Aorta (tissue), 5 donors: ENCODE results near the gene SDF4. TPM values are rescaled to one million over a fixed set of nuclear protein-coding genes. Genes with fewer than 3 reads are reported as not detected.

Source experiments
- ATAC-seq: fragments of 200-7000 bp; cut with Tn5 transposase; one replicate; pipeline ENCODE4 v1.9.1; 2022; ENCODE audit warnings: moderate library complexity; ENCODE audit not compliant: low FRiP score
- DNase-seq, 2 donors: peaks; one replicate each; pipeline ENCODE4 v3.0.0-alpha.2; 2020
- H3K27ac ChIP-seq, 2 donors: one replicate each; pipeline ENCODE4 v1.5.1; 2013; ENCODE audit warnings: low read length in 2 of 2, mild to moderate bottlenecking in 2 of 2, moderate library complexity in 2 of 2, control low read depth in 1 of 2, inconsistent platforms in 1 of 2, low read depth in 1 of 2
- H3K27me3 ChIP-seq, 2 donors: one replicate each; pipeline ENCODE4 v1.6.1; 2013; ENCODE audit warnings: control low read depth in 1 of 2, low read length in 1 of 2, mild to moderate bottlenecking in 1 of 2, moderate library complexity in 1 of 2; ENCODE audit not compliant: insufficient read depth in 2 of 2, control insufficient read depth in 1 of 2
- H3K36me3 ChIP-seq, 2 donors: one replicate each; pipeline ENCODE4 v1.6.1; 2013; ENCODE audit warnings: control low read depth in 1 of 2, low read length in 1 of 2, mild to moderate bottlenecking in 1 of 2; ENCODE audit not compliant: insufficient read depth in 2 of 2, control insufficient read depth in 1 of 2
- H3K4me1 ChIP-seq, 2 donors: one replicate each; pipeline ENCODE4 v1.6.1; 2013; ENCODE audit warnings: low read length in 2 of 2, control low read depth in 1 of 2, mild to moderate bottlenecking in 1 of 2, moderate library complexity in 1 of 2; ENCODE audit not compliant: insufficient read depth in 2 of 2, control insufficient read depth in 1 of 2
- H3K4me3 ChIP-seq, 2 donors: one replicate each; pipeline ENCODE4 v1.5.1; 2013; ENCODE audit warnings: low read length in 2 of 2, control low read depth in 1 of 2, mild to moderate bottlenecking in 1 of 2
- H3K9me3 ChIP-seq: one replicate; pipeline ENCODE4 v1.6.1; 2013; ENCODE audit warnings: mild to moderate bottlenecking, low read length; ENCODE audit not compliant: control insufficient read depth
- WGBS, 2 donors: extraction: QIAGEN DNeasy Blood & Tissue Kit; methylation state at CpG; one replicate each; pipeline ENCODE4 v1.1.7; 2013; 5-methylcytosine and 5-hydroxymethylcytosine counted together
- intact Hi-C, 2 donors: fragments of 100-400 bp; cut with DNase I; formaldehyde crosslinking; loops; one replicate each; pipeline versions ENCODE4 v1.14.2 to v1.15.0; 2022
- polyA plus RNA-seq, 2 donors: library from polyadenylated mRNA; stranded (reverse); fragments of 200-250 nt; gene quantifications; one replicate each; pipeline ENCODE4 v1.2.3, GENCODE V29; 2013
- total RNA-seq, 2 donors: library from RNA; stranded (reverse); fragmentation: NEBNext Ultra II Directional; extraction: Animal tissue kit (Norgen Biotek cat#: 25700); gene quantifications; one replicate each; pipeline ENCODE4 v1.2.1, GENCODE V29; 2021
- donor health status: healthy with polysubstance abuse.
- donor health status: Bipolar disorder and iron deficiency.
- donor health status: DM: no; HTN: no; CAD: no.
- donor health status: DM: no; HTN: no; CAD: no.
- donor health status: DM: yes; HTN: yes; CAD: no.

Gene SDF4
- total and polyA plus RNA-seq, 4 donors, result 73.3 to 158 (median 139) TPM

GRCh38 chr1:1227386-1227785 is 4.4 kb downstream of the SDF4 start:
- DNase-seq, result no peak
- no peak overlapping the region for H3K27ac ChIP-seq
- no peaks in the 10 kb centered on the region for H3K4me1 ChIP-seq
- peaks cover 0 to 13% of the 10 kb centered on the region in 2 donors for H3K36me3 ChIP-seq
- intact Hi-C loops, result no loop called here
- no peak for ATAC-seq
- no peaks in the 10 kb centered on the region for H3K9me3 ChIP-seq
- H3K27me3 ChIP-seq, result no peaks in the 10 kb centered on the region
- H3K4me3 ChIP-seq, result no peak overlapping the region
- 94 to 95% methylated on average over 25 of the region's 25 CpGs for WGBS, 2 donors

GRCh38 chr1:1226566-1227362 is 5.0 kb downstream of the SDF4 start:
- Histone ChIP-seq H3K4me1 (no peaks in the 10 kb centered on the region), H3K27ac (no peak overlapping the region), H3K4me3 (no peak overlapping the region), H3K36me3 (peaks cover 0 to 13% of the 10 kb centered on the region in 2 donors), H3K27me3 (no peaks in the 10 kb centered on the region), H3K9me3 (no peaks in the 10 kb centered on the region)
- no peak for ATAC-seq
- no peak for DNase-seq
- WGBS, 2 donors, result 92% methylated on average over 44 of the region's 44 CpGs
- intact Hi-C loops, result no loop called here

GRCh38 chr1:1225913-1226312 is 5.9 kb downstream of the SDF4 start:
- no peaks in the 10 kb centered on the region for H3K4me1 ChIP-seq
- no peaks in the 10 kb centered on the region for H3K9me3 ChIP-seq
- no peak for DNase-seq
- H3K4me3 ChIP-seq, result no peak overlapping the region
- peaks cover 0 to 13% of the 10 kb centered on the region in 2 donors for H3K36me3 ChIP-seq
- intact Hi-C loops, result no loop called here
- H3K27me3 ChIP-seq, result no peaks in the 10 kb centered on the region
- 75 to 77% methylated on average over 18 of the region's 18 CpGs for WGBS, 2 donors
- ATAC-seq, result no peak
- H3K27ac ChIP-seq, result no peak overlapping the region

- H3K4me1 ChIP-seq, result no peaks in the 10 kb centered on the region
- no peaks in the 10 kb centered on the region for H3K9me3 ChIP-seq
- no peaks in the 10 kb centered on the region for H3K27me3 ChIP-seq
- H3K4me3 ChIP-seq, result no peak overlapping the region
- intact Hi-C loops, result no loop called here
- no peak for ATAC-seq
- WGBS, 2 donors, result 86 to 89% methylated on average over 33 to 34 of the region's 34 CpGs
- no peak for DNase-seq
- H3K36me3 ChIP-seq, result peaks cover 0 to 13% of the 10 kb centered on the region in 2 donors
- no peak overlapping the region for H3K27ac ChIP-seq
Observed at GRCh38 chr1:1225238-1225845, 6.5 kb downstream of the SDF4 start.

GRCh38 chr1:1223891-1224290 is 7.9 kb downstream of the SDF4 start:
- ATAC-seq (no peak), DNase-seq (no peak)
- intact Hi-C loops, result no loop called here
- Histone ChIP-seq H3K27ac (no peak overlapping the region), H3K9me3 (no peaks in the 10 kb centered on the region), H3K4me1 (no peaks in the 10 kb centered on the region), H3K27me3 (no peaks in the 10 kb centered on the region), H3K4me3 (no peak overlapping the region), H3K36me3 (peaks cover 0 to 13% of the 10 kb centered on the region in 2 donors)
- WGBS, 2 donors, result 92 to 93% methylated on average over 20 to 21 of the region's 21 CpGs

- no peak overlapping the region for H3K4me3 ChIP-seq
- no peaks in the 10 kb centered on the region for H3K27me3 ChIP-seq
- DNase-seq (no peak), ATAC-seq (no peak)
- no peaks in the 10 kb centered on the region for H3K9me3 ChIP-seq
- H3K27ac ChIP-seq, result no peak overlapping the region
- no peaks in the 10 kb centered on the region for H3K4me1 ChIP-seq
- H3K36me3 ChIP-seq, result peaks cover 0 to 13% of the 10 kb centered on the region in 2 donors
- WGBS, 2 donors, result 91 to 95% methylated on average over 15 of the region's 15 CpGs
- intact Hi-C loops, result no loop called here
Observed at GRCh38 chr1:1223321-1223720, 8.5 kb downstream of the SDF4 start.

- no peak for DNase-seq
- peaks cover 0 to 14% of the 10 kb centered on the region in 2 donors for H3K36me3 ChIP-seq
- WGBS, 2 donors, result 92 to 95% methylated on average over 44 of the region's 44 CpGs
Observed at GRCh38 chr1:1222575-1223225, 9.1 kb downstream of the SDF4 start.

GRCh38 chr1:1221887-1222574 is 9.8 kb downstream of the SDF4 start:
- intact Hi-C loops, result no loop called here
- H3K27ac ChIP-seq, result no peak overlapping the region
- no peaks in the 10 kb centered on the region for H3K9me3 ChIP-seq
- no peaks in the 10 kb centered on the region for H3K27me3 ChIP-seq
- H3K4me3 ChIP-seq, result no peak overlapping the region
- H3K4me1 ChIP-seq, result no peaks in the 10 kb centered on the region
- 84 to 91% methylated on average over 30 of the region's 30 CpGs for WGBS, 2 donors
- H3K36me3 ChIP-seq, result peaks cover 0 to 12% of the 10 kb centered on the region in 2 donors
- no peak for DNase-seq
- ATAC-seq, result no peak

More at GRCh38 chr1:1222575-1223225, 9.1 kb downstream of the SDF4 start:
- no peaks in the 10 kb centered on the region for H3K27me3 ChIP-seq
- no peak overlapping the region for H3K27ac ChIP-seq
- H3K4me1 ChIP-seq, result no peaks in the 10 kb centered on the region
- no peak for ATAC-seq
- no peaks in the 10 kb centered on the region for H3K9me3 ChIP-seq
- no peak overlapping the region for H3K4me3 ChIP-seq
- intact Hi-C loops, result no loop called here
